Sigmoid colon (tissue), 7 donors: ENCODE measurements around the gene HOXA11. TPM values are rescaled to one million over a fixed set of nuclear protein-coding genes. Genes with fewer than 3 reads are reported as not detected.
A peak's percentile ranks its signal among the peaks of the same experiment; 100 is the strongest.

Experiments
- DNase-seq: peaks from one replicate; pipeline ENCODE4 v3.0.0-alpha.2; 2019
- H3K27ac ChIP-seq, 4 donors: fragments of 200-600 bp; sonication (generic); one replicate each; pipeline ENCODE4 v1.5.1; 2016 to 2019; ENCODE audit warnings: mild to moderate bottlenecking in 1 of 4
- H3K27me3 ChIP-seq, 3 donors: fragments of 200-600 bp; sonication (generic); one replicate each; pipeline ENCODE4 v1.5.1; 2019; ENCODE audit warnings: mild to moderate bottlenecking in 1 of 3
- H3K36me3 ChIP-seq, 4 donors: fragments of 200-600 bp; sonication (generic); one replicate each; pipeline ENCODE4 v1.5.1; 2016 to 2019
- H3K4me1 ChIP-seq, 4 donors: fragments of 200-600 bp; sonication (generic); one replicate each; pipeline ENCODE4 v1.5.1; 2017 to 2019
- H3K4me3 ChIP-seq, 4 donors: fragments of 200-600 bp; sonication (generic); one replicate each; pipeline ENCODE4 v1.5.1; 2017 to 2019; ENCODE audit warnings: mild to moderate bottlenecking in 2 of 4, moderate library complexity in 1 of 4
- H3K9me3 ChIP-seq, 4 donors: fragments of 200-600 bp in 3 of 4; sonication (generic) in 3 of 4; one replicate each; pipeline versions ENCODE4 v1.5.1 to v1.6.1; 2013 to 2019
- EP300 ChIP-seq, 4 donors: sonication (generic); formaldehyde crosslinking; IDR thresholded peaks; one replicate each; pipeline ENCODE4 v1.6.1; 2017; ENCODE audit warnings: antibody characterized with exemption in 4 of 4
- POLR2A ChIP-seq, 2 donors: fragments of 450-650 bp; IDR thresholded peaks; one replicate each; pipeline ENCODE4 v1.6.1; 2016; ENCODE audit warnings: antibody characterized with exemption in 2 of 2, mild to moderate bottlenecking in 2 of 2, moderate library complexity in 2 of 2
- POLR2AphosphoS5 ChIP-seq, 4 donors: sonication (generic); formaldehyde crosslinking; IDR thresholded peaks; one replicate each; pipeline ENCODE4 v1.6.1; 2017; ENCODE audit warnings: antibody characterized with exemption in 4 of 4
- WGBS, 2 donors: extraction: QIAGEN DNeasy Blood & Tissue Kit; methylation state at CpG; one replicate each; pipeline ENCODE4 v1.1.7; 2013; 5-methylcytosine and 5-hydroxymethylcytosine counted together
- intact Hi-C: fragments of 100-400 bp; cut with DNase I; formaldehyde crosslinking; loops from one replicate; pipeline ENCODE4 v1.15.1; 2023
- polyA plus RNA-seq, 3 donors: library from polyadenylated mRNA; stranded (reverse); fragments of 200-250 nt; gene quantifications; one replicate each; pipeline ENCODE4 v1.2.3, GENCODE V29; 2013
- total RNA-seq, 4 donors: library from RNA; depleted of rRNA; stranded (reverse); fragments of >200 nt; gene quantifications; one replicate each; pipeline ENCODE4 v1.1.0, GENCODE V29; 2016
- TF ChIP-seq, protein P1 (sequence below), 4 experiments: fragments of 450-650 bp in 3 of 4; fragments of 200-600 bp in 1 of 4; IDR thresholded peaks; one replicate each; pipeline ENCODE4 v1.5.1; 2016 to 2019; ENCODE audit warnings: antibody characterized with exemption in 4 of 4, mild to moderate bottlenecking in 3 of 4, moderate library complexity in 2 of 4
- donor health status: healthy with polysubstance abuse.
- donor health status: Bipolar disorder and iron deficiency.
- donor health status: healthy.

HOXA11 gene
- total and polyA plus RNA-seq, 7 donors, result 3.0 to 25.0 (median 18.7) TPM

DNA sequence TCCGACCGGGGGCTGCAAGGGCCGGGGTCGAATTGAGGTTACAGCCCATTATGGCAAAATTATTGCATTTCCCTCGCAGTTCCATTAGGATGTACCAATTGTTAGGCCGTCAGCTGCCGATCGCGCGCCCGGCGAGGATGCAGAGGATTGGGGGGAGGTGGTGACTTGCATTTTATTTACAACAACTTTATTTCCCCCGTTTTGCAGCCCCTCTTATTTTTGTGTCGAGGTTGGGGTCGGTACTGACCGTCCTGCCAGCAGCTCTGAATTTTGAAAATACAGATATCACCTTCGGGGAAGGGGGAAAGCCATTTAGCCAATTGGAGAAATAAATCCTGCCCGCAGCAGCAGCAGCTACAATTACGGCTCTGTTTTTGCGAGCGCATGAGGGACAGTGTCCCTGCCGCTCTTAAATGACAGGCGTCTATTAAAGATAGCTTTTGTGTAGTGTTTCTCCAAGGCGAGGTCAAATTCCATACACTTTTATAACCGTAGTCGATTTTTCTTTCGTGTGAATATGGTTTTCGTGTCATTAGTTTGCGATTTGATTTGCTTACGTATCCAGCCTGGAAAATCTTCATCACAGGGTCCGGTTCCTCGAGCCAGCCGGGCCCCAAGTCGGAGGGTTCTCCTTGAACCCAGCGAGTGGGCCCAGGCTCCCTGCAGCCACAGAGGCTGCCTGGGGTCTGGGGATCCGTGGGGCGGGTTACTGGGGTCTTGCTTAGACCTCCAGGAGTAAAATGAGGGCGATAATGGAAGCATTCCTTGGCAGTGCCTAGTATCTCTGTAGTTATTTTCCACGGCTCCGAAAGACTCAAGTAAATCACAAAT is 40.9 kb downstream of the HOXA11 start:
- intact Hi-C loops, result loop anchor here (2.0 kb wide), 1 partner anchor 289 kb away; no protein-coding TSS in a partner anchor
- 12 to 59% methylated on average over 40 of the region's 40 CpGs for WGBS, 2 donors
- TF ChIP-seq, protein P1, sequence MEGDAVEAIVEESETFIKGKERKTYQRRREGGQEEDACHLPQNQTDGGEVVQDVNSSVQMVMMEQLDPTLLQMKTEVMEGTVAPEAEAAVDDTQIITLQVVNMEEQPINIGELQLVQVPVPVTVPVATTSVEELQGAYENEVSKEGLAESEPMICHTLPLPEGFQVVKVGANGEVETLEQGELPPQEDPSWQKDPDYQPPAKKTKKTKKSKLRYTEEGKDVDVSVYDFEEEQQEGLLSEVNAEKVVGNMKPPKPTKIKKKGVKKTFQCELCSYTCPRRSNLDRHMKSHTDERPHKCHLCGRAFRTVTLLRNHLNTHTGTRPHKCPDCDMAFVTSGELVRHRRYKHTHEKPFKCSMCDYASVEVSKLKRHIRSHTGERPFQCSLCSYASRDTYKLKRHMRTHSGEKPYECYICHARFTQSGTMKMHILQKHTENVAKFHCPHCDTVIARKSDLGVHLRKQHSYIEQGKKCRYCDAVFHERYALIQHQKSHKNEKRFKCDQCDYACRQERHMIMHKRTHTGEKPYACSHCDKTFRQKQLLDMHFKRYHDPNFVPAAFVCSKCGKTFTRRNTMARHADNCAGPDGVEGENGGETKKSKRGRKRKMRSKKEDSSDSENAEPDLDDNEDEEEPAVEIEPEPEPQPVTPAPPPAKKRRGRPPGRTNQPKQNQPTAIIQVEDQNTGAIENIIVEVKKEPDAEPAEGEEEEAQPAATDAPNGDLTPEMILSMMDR (IDR thresholded peaks at IDR 0.05), result no peak
- TF ChIP-seq POLR2AphosphoS5 (IDR thresholded peaks at IDR 0.05), result no peak
- no peak for TF ChIP-seq POLR2A (IDR thresholded peaks at IDR 0.05)
- Histone ChIP-seq H3K4me3 (peak overlapping the region in 3 of 4 donors; percentile 52 to 60 (median 58)), H3K27ac (peak overlapping the region; percentile 52 to 99 (median 92)), H3K4me1 (peaks cover 0 to 48% (median 34%) of the 10 kb centered on the region in 4 donors), H3K27me3 (no peaks in the 10 kb centered on the region), H3K36me3 (peaks cover 15 to 42% (median 17%) of the 10 kb centered on the region in 4 donors), H3K9me3 (no peaks in the 10 kb centered on the region)
- DNase-seq, result peak; percentile 64

DNA sequence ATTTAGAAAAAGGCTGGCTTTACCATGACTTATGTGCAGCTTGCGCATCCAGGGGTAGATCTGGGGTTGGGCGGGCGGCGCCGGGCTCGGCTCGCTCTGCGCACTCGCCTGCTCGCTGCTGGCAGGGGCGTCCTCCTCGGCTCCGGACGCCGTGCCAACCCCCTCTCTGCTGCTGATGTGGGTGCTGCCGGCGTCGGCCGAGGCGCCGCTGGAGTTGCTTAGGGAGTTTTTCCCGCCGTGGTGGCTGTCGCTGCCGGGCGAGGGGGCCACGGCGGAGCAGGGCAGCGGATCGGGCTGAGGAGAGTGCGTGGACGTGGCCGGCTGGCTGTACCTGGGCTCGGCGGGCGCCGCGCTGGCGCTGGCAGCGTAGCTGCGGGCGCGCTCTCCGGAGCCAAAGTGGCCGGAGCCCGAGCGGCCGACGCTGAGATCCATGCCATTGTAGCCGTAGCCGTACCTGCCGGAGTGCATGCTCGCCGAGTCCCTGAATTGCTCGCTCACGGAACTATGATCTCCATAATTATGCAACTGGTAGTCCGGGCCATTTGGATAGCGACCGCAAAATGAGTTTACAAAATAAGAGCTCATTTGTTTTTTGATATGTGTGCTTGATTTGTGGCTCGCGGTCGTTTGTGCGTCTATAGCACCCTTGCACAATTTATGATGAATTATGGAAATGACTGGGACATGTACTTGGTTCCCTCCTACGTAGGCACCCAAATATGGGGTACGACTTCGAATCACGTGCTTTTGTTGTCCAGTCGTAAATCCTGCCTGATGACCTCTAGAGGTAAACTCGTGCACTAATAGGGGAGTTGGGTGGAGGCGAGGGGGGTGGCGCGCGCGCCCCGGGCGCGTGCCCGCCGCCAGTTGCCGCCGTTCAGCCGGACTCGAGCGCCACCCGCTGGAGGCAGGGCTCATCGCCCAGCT is 41.7 kb downstream of the HOXA11 start, which contains the start of gene HOXA5:
TSS of gene HOXA5 (minus strand) at position 659 of the 927 bp plus-strand sequence. CDS start at position 585, 74 bp downstream.
- TF ChIP-seq EP300 (IDR thresholded peaks at IDR 0.05) (peak in 2 of 4 donors; percentile 67 to 86), POLR2A (IDR thresholded peaks at IDR 0.05) (peak; percentile 28 to 60), POLR2AphosphoS5 (IDR thresholded peaks at IDR 0.05) (peak; percentile 86 to 96 (median 90))
- TF ChIP-seq, protein P1 (IDR thresholded peaks at IDR 0.05), result peak; percentile 62 to 75 (median 68)
- H3K27me3 ChIP-seq, result no peaks in the 10 kb centered on the region
- H3K9me3 ChIP-seq, result no peaks in the 10 kb centered on the region
- H3K27ac ChIP-seq, result peak within 1 kb of the TSS; percentile 82 to 99 (median 92)
- intact Hi-C loops, result loop anchor here (2.0 kb wide), 1 partner anchor 288 kb away; no protein-coding TSS in a partner anchor
- WGBS, 2 donors, result 11 to 44% methylated on average over 86 of the region's 86 CpGs
- peak within 1 kb of the TSS; percentile 30 to 60 (median 55) for H3K4me3 ChIP-seq
- peaks cover 0 to 43% (median 27%) of the 10 kb centered on the region in 4 donors for H3K4me1 ChIP-seq
- peak; percentile 90 for DNase-seq
- peaks cover 15 to 43% (median 17%) of the 10 kb centered on the region in 4 donors for H3K36me3 ChIP-seq

DNA sequence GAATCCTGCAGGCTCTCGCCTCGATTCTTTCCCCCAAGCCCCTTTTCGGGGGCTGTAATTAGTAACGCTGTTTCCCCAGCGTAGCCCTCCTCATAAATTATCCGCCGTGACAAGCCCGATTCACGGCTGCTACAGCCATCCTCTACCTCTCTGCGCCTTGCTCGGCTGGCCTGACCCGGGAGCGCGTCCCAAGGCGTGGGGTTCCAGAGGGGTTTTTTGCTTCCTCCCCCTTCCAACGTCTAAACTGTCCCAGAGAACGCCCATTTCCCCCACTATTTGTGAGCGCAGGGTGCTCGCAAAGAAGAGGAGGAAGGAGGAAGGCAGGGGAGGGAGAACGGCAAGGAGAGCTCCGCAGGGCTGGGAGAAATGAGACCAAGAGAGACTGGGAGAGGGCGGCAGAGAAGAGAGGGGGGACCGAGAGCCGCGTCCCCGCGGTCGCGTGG is 42.4 kb downstream of the HOXA11 start:
- Histone ChIP-seq H3K4me3 (peak overlapping the region; percentile 30 to 60 (median 55)), H3K27ac (peak overlapping the region; percentile 82 to 99 (median 92)), H3K27me3 (no peaks in the 10 kb centered on the region), H3K4me1 (peaks cover 0 to 42% (median 25%) of the 10 kb centered on the region in 4 donors), H3K36me3 (peaks cover 15 to 43% (median 17%) of the 10 kb centered on the region in 4 donors), H3K9me3 (no peaks in the 10 kb centered on the region)
- TF ChIP-seq EP300 (IDR thresholded peaks at IDR 0.05), result no peak
- no peak for TF ChIP-seq POLR2A (IDR thresholded peaks at IDR 0.05)
- TF ChIP-seq POLR2AphosphoS5 (IDR thresholded peaks at IDR 0.05), result no peak
- TF ChIP-seq, protein P1 (IDR thresholded peaks at IDR 0.05), result no peak
- intact Hi-C loops, result loop anchor here (2.0 kb wide), 1 partner anchor 288 kb away; no protein-coding TSS in a partner anchor
- WGBS, 2 donors, result 8 to 50% methylated on average over 29 of the region's 29 CpGs
- DNase-seq, result no peak

DNA sequence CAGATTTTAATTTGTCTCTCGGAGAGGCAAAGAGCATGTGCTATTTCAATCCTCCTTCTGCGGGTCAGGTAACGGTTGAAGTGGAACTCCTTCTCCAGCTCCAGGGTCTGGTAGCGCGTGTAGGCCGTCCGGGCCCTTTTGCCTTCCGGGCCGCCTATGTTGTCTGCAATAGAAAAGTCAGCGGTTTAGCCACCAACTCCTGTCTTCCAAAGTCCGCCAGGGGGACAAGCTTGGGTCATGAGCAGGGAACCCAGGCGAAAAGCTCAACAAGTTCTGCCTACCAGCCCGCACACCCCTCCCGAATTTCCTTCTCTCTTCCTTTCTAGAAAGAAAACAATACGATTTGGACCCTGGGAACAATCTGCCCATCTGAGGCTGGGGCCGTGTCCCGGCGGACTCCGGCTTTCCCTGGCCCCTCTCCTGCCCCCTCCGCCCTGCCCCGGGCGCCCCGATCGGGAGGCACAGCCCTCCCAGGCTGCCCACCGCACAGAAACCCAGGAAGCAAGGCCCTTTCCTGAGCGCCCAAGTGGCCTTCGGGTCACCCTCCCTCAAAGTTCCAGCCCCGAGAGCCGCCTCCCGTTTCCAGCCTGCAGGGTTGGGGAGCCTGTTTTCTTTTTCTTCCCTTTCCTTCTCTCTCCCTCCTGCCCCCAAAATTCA is 43.0 kb downstream of the HOXA11 start:
- TF ChIP-seq, protein P1 (IDR thresholded peaks at IDR 0.05), result peak in 1 of 4 experiments; percentile 7
- TF ChIP-seq POLR2AphosphoS5 (IDR thresholded peaks at IDR 0.05) (peak in 1 of 4 donors; percentile 9), EP300 (IDR thresholded peaks at IDR 0.05) (no peak), POLR2A (IDR thresholded peaks at IDR 0.05) (no peak)
- no peaks in the 10 kb centered on the region for H3K27me3 ChIP-seq
- intact Hi-C loops, result loop anchor here (2.0 kb wide), 1 partner anchor 287 kb away; no protein-coding TSS in a partner anchor
- H3K9me3 ChIP-seq, result no peaks in the 10 kb centered on the region
- peaks cover 0 to 42% (median 23%) of the 10 kb centered on the region in 4 donors for H3K4me1 ChIP-seq
- WGBS, 2 donors, result 11 to 54% methylated on average over 30 of the region's 30 CpGs
- H3K4me3 ChIP-seq, result peak overlapping the region; percentile 30 to 60 (median 55)
- H3K36me3 ChIP-seq, result peaks cover 15 to 43% (median 17%) of the 10 kb centered on the region in 4 donors
- peak overlapping the region; percentile 82 to 99 (median 92) for H3K27ac ChIP-seq
- DNase-seq, result no peak
